Stimulated activated naive CD4-positive, alpha-beta T cell treated with Interleukin-2 at 50 U/mL for 16 hours (primary cell): ENCODE results near the gene CFL2.
"Not testable (repeated sequence)": the region's sequence is repeated elsewhere in the genome, so short reads cannot be mapped to it uniquely, and the experiment has no call there.

ENCODE experiments used
- DNase-seq: peaks from one replicate; lab custom pipeline; 2025; lab: John Stamatoyannopoulos, UW

Gene CFL2

DNA sequence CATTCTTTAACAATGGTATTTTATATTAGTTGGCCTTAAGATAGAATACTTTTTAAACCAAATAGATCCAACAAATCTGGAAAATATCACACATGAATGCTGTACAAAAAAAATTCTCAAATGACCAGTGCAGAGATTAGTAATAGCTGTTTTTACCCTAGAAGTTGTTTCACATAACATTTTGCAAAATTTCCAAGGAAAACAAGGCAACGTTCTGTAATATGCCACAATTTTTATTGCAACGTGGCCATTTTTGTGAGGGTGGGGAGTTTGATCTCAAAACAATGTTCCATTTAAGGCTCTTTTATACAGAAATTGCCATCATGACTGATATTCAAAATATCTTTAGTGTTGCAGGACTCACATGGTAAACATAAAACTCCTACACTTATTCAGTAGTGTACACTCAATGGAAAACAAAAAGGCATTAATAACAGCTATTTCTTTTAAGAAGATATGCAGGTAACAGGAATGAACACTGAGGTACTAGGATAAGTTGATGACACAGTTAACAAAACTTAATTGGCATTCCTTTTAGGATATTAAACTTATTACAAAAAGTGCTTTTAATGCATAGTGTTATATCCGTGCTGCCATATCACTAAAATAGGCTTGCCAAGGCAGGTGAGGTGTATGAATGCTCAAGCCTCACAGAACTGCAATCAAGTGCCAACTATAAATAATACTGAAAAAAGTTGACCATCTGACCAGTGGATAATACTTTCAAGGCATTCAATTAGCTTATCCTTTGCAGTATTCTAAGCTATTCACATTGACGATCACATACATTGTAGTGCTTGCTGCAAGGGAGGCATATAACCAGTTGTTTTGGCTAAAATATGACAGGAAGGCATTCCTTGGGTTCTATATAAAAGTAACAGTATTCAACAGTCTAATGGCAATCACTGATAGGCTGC lies 2.3 kb downstream of the CFL2 start:
- no peak for DNase-seq

GRCh38 chr14:34711169-34711568 lies 3.2 kb downstream of the CFL2 start:
- no peak for DNase-seq

- DNase-seq = no peak
These were observed 3.6 kb downstream of the CFL2 start for GRCh38 chr14:34710744-34711143.

DNA sequence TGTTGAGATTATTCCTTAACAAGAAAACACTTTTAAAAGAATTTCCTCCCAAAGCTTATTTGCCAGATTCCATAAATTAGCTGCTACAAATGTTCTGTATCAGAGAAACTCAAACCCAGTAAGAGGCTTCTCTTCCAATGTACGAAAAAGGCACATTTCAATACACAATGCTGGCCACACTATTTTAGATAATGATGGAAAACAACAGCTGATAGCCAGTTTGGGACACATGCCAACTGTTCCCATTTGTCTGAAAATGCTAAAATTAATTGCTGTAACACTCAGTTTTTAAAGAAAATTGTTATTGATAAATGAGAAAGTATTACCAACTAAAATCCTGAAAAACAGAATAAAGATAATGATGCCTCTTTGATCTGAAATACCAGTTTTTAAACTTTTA lies 4.4 kb downstream of the CFL2 start:
- no peak for DNase-seq

DNA sequence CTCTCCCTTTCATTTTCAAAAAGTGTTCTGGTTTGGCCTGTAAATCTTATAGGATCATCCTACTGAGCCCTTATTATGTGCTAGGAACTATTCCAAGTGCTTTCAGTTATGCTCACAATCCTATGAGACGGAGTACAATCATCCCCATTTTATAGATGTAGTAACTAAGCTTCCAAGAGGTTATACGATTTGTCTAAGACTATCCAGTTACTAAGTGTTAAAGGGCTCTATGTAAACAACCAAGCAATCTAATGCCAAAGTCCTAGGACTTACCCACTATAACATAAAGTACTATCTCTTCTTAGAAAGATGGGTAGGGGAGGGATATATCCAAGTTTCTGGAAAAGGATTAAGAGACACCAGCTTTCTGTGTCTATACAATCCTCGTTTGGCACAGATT lies 6.7 kb downstream of the CFL2 start:
- no peak for DNase-seq

DNA sequence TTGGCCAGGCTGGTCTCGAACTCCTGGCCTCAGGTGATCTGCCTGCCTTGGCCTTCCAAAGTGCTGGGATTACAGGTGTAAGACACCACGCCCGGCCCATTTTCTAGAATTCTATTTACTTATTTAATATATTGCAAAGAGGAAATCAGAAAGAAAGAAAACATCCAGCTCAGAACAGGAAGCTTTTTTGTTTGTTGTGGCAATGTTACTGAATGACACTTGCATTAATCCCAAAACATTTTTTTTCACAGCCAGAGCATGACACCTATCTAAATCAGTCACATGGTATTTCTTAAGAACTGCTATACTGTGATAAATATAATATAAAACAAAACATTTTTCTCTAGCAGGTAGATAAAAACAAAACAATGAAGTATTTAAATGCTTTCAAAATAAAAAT lies 12.6 kb downstream of the CFL2 start:
- DNase-seq = no peak

- DNase-seq = no peak
These were observed 13.7 kb downstream of the CFL2 start for GRCh38 chr14:34700622-34701130.

DNA sequence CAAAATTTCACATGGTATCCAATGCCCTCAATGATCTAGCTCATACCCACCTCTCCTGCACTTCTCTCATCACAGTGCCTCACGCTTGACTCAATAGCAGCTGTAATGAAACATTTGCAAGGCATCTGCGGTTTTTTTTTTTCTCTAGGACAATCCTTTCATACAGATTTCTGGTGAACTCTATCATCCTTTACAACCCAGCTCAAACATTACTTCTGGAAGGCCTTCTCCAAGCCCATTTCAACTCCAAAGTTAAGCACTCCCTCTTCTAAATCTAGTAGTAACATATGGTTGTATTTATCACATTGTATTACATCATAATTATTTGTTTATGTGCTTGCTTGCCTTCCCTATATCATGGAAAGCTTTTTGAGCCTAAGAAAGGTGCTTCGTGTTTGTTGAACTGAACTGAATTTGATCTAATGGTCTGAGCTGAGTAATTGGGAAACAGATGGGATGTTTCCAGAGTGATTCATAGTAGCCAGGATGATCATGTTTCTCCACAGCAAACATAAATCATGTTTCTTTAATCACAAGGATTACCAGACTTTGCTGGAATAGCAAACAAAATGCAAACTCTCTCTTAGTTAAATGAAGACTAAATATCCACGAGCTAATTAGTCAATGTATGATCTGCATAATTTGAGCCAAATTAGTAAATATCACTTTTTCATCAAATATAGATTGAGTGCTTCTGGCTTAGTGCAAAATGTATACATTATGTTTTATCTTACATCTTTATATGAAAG lies 14.3 kb downstream of the CFL2 start:
- no peak for DNase-seq

DNA sequence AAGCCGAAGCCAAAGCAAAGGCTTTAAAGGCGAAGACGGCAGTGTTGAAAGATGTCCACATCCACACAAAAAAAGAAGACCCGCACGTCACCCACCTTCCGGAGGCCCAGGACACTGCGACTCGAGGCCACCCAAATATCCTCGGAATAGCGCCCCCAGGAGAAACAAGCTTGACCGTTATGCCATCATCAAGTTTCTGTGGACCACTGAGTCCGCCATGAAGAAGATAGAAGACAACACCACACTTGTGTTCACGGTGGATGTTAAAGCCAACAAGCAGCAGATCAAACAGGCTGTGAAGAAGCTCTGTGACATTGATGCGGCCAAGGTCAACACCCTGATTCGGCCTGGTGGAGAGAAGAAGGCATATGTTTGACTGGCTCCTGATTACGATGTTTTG lies 20.2 kb downstream of the CFL2 start:
- not testable (repeated sequence) for DNase-seq

DNA sequence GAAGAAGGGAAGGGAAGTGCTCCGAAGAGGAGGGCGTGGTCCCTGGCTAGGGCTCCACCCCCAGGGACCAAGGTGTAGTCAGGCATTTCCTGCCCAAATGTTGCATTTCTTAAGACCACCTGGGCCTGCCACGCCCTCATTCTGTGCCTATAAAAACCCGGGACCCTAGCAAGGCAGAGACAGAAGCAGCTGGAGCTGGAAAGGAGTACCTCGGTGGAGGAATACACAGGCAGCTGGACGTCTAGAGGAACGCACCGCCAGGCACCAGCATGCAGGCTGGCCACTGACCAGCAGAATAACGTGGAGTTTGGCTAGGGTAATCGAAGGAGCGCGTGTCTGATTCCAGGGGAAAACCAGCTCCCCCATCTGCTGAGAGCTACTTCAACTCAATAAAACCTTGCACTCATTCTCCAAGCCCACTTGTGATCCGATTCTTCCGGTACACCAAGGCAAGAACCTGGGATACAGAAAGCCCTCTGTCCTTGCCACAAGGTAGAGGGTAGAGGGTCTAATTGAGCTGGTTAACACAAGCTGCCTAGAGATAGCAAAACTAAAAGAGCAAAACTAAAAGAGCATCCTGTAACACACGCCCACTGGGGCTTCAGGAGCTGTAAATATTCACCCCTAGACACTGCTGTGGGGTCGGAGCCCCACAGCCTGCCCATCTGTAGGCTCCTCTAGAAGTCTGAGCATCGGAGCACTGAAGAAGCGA lies 21.0 kb downstream of the CFL2 start:
- no peak for DNase-seq

- no peak for DNase-seq
These were observed 21.5 kb downstream of the CFL2 start for GRCh38 chr14:34692898-34693227.

DNA sequence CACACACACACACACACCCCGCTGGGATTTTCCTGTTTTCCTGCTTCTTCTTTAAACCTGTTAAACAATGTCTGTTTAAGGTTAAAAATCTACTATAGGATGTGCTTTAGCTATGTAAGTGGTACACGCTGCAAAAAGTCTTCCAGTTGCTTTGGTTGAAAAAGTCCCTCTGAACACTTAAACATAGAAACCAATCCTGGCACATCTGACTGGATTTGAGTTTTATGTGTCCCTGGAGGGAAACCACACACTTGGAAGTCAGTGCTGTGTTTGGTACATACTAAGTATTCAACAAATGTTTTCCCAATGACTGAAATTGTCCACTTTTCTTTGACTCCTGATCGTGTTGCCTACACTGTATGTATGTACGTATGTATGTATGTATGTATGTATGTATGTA lies 22.0 kb downstream of the CFL2 start:
- no peak for DNase-seq

DNA sequence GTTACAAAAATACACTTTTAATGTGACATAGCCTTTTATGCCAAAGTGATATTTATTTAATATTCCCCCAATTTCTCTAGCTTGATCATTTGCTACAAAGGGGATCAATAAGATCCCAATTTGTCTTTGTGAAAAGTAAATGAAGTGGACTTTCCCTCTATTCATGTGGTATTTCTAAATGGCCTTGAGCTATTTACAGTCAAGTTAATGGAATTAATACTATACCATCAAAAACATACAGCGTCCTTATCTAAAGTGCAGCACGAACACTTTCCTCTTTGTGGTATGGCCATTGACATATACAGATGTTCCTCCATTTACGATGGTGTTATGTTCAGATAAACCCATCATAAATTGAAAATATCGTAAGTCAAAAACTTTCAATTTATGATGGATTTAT lies 23.2 kb downstream of the CFL2 start:
- no peak for DNase-seq

- no peak for DNase-seq
These were observed 25.8 kb downstream of the CFL2 start for GRCh38 chr14:34688470-34689206.

GRCh38 chr14:34685819-34686428 lies 28.5 kb downstream of the CFL2 start:
- no peak for DNase-seq

- DNase-seq = no peak
These were observed 29.8 kb downstream of the CFL2 start for GRCh38 chr14:34684578-34684977.

- DNase-seq = no peak
These were observed 31.5 kb downstream of the CFL2 start for GRCh38 chr14:34682787-34683321.

DNA sequence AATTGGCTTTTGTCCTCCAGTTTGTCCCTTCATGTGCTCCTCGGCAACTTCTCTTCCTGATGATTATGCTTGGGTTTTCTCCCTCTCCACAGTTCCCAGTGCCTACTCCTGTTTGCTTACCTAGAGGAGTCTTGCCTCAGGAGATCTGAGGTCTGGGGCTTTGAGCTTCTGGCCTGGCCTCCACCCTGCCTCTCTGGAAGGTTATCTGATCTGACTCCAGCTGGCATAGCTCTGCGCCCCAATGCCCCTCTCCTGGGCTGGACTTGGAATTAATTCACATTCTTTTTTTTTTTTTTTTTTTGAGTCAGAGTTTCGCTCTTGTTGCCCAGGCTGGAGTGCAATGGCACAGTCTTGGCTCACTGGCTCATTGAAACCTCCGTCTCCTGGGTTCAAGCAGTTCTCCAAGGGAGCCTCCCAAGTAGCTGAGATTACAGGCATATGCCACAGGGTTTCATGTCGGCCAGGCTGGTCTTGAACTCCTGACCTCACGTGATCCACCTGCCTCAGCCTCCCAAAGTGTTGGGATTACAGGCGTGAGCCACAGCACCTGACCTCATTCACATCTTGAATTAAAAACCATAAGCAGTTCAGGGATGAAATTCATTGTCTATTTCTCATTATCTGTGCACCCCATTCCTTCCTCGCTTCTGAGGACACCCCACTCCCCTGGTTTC lies 33.5 kb downstream of the CFL2 start:
- DNase-seq = no peak

GRCh38 chr14:34678735-34679134 lies 35.7 kb downstream of the CFL2 start:
- no peak for DNase-seq

DNA sequence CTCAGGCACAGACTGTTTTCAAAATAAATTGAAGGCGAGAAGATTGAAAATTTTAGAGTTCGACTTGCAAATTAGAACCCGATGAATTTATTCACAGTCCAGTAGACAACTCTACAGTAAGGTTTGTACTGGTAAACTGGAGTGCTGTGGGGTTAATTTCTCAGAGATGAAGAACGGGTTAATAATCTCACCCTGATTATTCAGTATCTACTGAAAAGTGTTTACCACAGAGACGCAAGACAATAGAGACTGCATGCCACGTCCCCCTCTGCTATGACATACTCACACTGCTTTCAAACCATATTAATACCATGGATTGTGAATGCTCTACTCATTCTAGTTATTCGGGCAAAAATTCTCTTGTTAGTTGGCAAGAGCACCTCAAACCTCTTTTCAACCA lies 36.1 kb downstream of the CFL2 start:
- no peak for DNase-seq
